K562 (cell line): ENCODE data around the gene PCNX2. TPM values are rescaled to one million over a fixed set of nuclear protein-coding genes. Genes with fewer than 3 reads are reported as not detected.

ENCODE experiments used
- ATAC-seq: fragments of 200-7000 bp; cut with Tn5 transposase; 3 replicates; pipeline ENCODE4 v1.9.1; 2020; ENCODE audit warnings: moderate library complexity
- BruUV-seq: library from RNA; stranded (reverse); fragments of 400-500 nt; replicated peaks from 2 replicates; lab custom pipeline; 2021; lab: Mats Ljungman, UMichigan
- CTCF ChIA-PET: fragments of 300-600 bp; formaldehyde crosslinking; extraction: SDS; loops from one replicate; lab custom pipeline; 2021; ENCODE audit warnings: low intra/inter-chr PET ratio; lab: Yijun Ruan, JAX
- POLR2A ChIA-PET: fragments of 300-600, 350-650 bp; sonication (Branson Sonifier 250); formaldehyde crosslinking; extraction: SDS; loops from one replicate; lab custom pipeline; 2021; ENCODE audit warnings: antibody characterized with exemption, inconsistent platforms; lab: Yijun Ruan, JAX
- DNase-seq, 4 experiments: peaks; one replicate each; pipeline versions ENCODE4 v3.0.0 to v3.0.0-alpha.2; 2011 to 2018; ENCODE audit warnings: low spot score in 3 of 4, mixed read lengths in 3 of 4; ENCODE audit errors: extremely low read depth in 1 of 4
- FAIRE-seq: peaks from 2 replicates; lab custom pipeline; 2011; peaks lifted over from hg19 to GRCh38; lab: Jason Lieb, UNC
- H2AFZ ChIP-seq: 2 replicates; pipeline ENCODE4 v1.6.0; 2011; ENCODE audit warnings: low read depth, low read length, control low read depth, inconsistent platforms
- H3K27ac ChIP-seq: fragments of 200-600 bp; 3 replicates; pipeline ENCODE4 v1.8.0; 2011; ENCODE audit warnings: low read depth, mild to moderate bottlenecking, control low read depth, inconsistent platforms, low read length, moderate library complexity, mixed read lengths; ENCODE audit errors: extremely low read depth
- H3K27me3 ChIP-seq, 2 experiments: fragments of 300-600 bp in 1 of 2; 2 replicates in 1 of 2; 3 replicates in 1 of 2; pipeline versions ENCODE4 v1.6.0 to v1.8.0; 2011; ENCODE audit warnings: inconsistent platforms in 2 of 2, low read length in 2 of 2, mild to moderate bottlenecking in 1 of 2, mixed read lengths in 1 of 2, moderate library complexity in 1 of 2; ENCODE audit not compliant: control insufficient read depth in 2 of 2, insufficient read depth in 2 of 2
- H3K36me3 ChIP-seq: fragments of 300-600 bp; 3 replicates; pipeline ENCODE4 v1.8.0; 2011; ENCODE audit warnings: mild to moderate bottlenecking, low read length, inconsistent platforms; ENCODE audit not compliant: control insufficient read depth, insufficient read depth
- H3K4me1 ChIP-seq, 2 experiments: fragments of 200-600 bp in 1 of 2; replicated peaks in 1 of 2; 2 replicates in 1 of 2; 3 replicates in 1 of 2; pipeline versions ENCODE4 v1.5.1 to v1.8.0; 2011; ENCODE audit warnings: inconsistent platforms in 2 of 2, low read length in 2 of 2, mild to moderate bottlenecking in 1 of 2, mixed read lengths in 1 of 2, moderate library complexity in 1 of 2; ENCODE audit not compliant: control insufficient read depth in 2 of 2, insufficient read depth in 2 of 2
- H3K4me2 ChIP-seq: 2 replicates; pipeline ENCODE4 v1.6.1; 2011; ENCODE audit warnings: low read length, control low read depth, inconsistent platforms, mixed read lengths; ENCODE audit not compliant: insufficient read depth
- H3K4me3 ChIP-seq: fragments of 200-600 bp; sonication (generic), shearing (Covaris generic); 2 replicates; pipeline ENCODE4 v1.5.1; 2016; ENCODE audit warnings: control low read depth, inconsistent platforms
- H3K79me2 ChIP-seq: fragments of 200-600 bp; 3 replicates; pipeline ENCODE4 v1.8.0; 2011; ENCODE audit warnings: low read length, inconsistent platforms; ENCODE audit not compliant: control insufficient read depth, insufficient read depth
- H3K9ac ChIP-seq, 2 experiments: 2 replicates each; pipeline versions ENCODE4 v1.6.0 to v1.6.1; 2011; ENCODE audit warnings: low read depth in 2 of 2, low read length in 2 of 2, control low read depth in 1 of 2, inconsistent platforms in 1 of 2, mild to moderate bottlenecking in 1 of 2, mixed read lengths in 1 of 2; ENCODE audit not compliant: insufficient read depth in 1 of 2
- H3K9me1 ChIP-seq: one replicate; pipeline ENCODE4 v1.6.0; 2011; ENCODE audit warnings: inconsistent platforms, mild to moderate bottlenecking, low read length, moderate library complexity; ENCODE audit not compliant: control insufficient read depth, insufficient read depth
- H3K9me3 ChIP-seq: replicated peaks from 2 replicates; pipeline ENCODE4 v1.5.1; 2011; ENCODE audit warnings: low read depth, low read length, inconsistent platforms; ENCODE audit not compliant: control insufficient read depth, insufficient read depth
- H4K20me1 ChIP-seq: replicated peaks from 2 replicates; pipeline ENCODE4 v1.6.1; 2011; ENCODE audit warnings: low read length, inconsistent platforms, mixed read lengths; ENCODE audit not compliant: control insufficient read depth, insufficient read depth
- POLR2A ChIP-seq: fragments of 450-650 bp; conservative IDR thresholded peaks from 2 replicates; pipeline ENCODE4 v1.6.1; 2016
- PRPF4 ChIP-seq: fragments of 200-400 bp; formaldehyde crosslinking; IDR thresholded peaks from one replicate; pipeline ENCODE4 v1.6.1; 2017; ENCODE audit warnings: low read length, low read depth, mild to moderate bottlenecking; ENCODE audit not compliant: insufficient read depth, poor library complexity, severe bottlenecking
- RBBP5 ChIP-seq: fragments of 200-600 bp; sonication (generic); IDR thresholded peaks from 2 replicates; pipeline ENCODE4 v1.6.1; 2012; ENCODE audit warnings: borderline replicate concordance, mild to moderate bottlenecking, low read length, control low read depth, inconsistent platforms; ENCODE audit not compliant: insufficient read depth, poor library complexity, severe bottlenecking
- RBM17 ChIP-seq: fragments of 200-400 bp; formaldehyde crosslinking; IDR thresholded peaks from 2 replicates; pipeline ENCODE4 v1.6.1; 2017; ENCODE audit warnings: low read depth, mild to moderate bottlenecking, low read length, borderline replicate concordance
- TEAD1 ChIP-seq, 2 experiments: fragments of 450-650 bp in 1 of 2; sonication (generic) in 1 of 2; formaldehyde crosslinking; IDR thresholded peaks; 2 replicates each; pipeline versions ENCODE4 v1.4.0 to v1.8.0; 2020 to 2022; ENCODE audit warnings: mild to moderate bottlenecking in 2 of 2, missing genetic modification reagents in 1 of 2
- ZBTB43 ChIP-seq: sonication (generic); formaldehyde crosslinking; IDR thresholded peaks from 2 replicates; pipeline ENCODE4 v1.8.0; 2023; ENCODE audit warnings: mild to moderate bottlenecking, missing genetic modification reagents
- ZNF165 ChIP-seq: fragments of 250-450 bp; sonication (Bioruptor Pico); IDR thresholded peaks from 2 replicates; pipeline ENCODE4 v1.4.0; 2020; ENCODE audit warnings: borderline replicate concordance
- in situ Hi-C: fragments of 300-500 bp; cut with MboI; formaldehyde crosslinking; loops from 4 replicates; pipeline ENCODE4 v1.15.0; 2018; ENCODE audit warnings: inconsistent platforms, mixed read lengths
- intact Hi-C: fragments of 100-400 bp; cut with micrococcal nuclease; formaldehyde crosslinking; loops from 2 replicates; pipeline ENCODE4 v1.14.2; 2022
- polyA plus RNA-seq, 8 experiments: library from polyadenylated mRNA; depleted of rRNA in 4 of 8; stranded (reverse) in 5 of 8; unstranded in 3 of 8; fragments of >200 nt; fragmentation: Nextera tagmentation in 2 of 8; fragmentation: Illumina TruSeq in 1 of 8; extraction: Ambion mirVana in 2 of 8; extraction: Trizol in 1 of 8; gene quantifications; 2 replicates each; pipeline versions ENCODE4 v1.2.1 to v1.2.3, GENCODE V29; 2011 to 2014; ENCODE audit warnings: inconsistent platforms in 1 of 8, missing spikeins in 1 of 8
- total RNA-seq, 7 experiments: library from RNA; depleted of rRNA in 6 of 7; stranded (reverse); fragments of >200 nt in 6 of 7; fragmentation: Illumina TruSeq in 2 of 7; extraction: Trizol in 2 of 7; gene quantifications; 2 replicates each; pipeline versions ENCODE4 v1.2.1 to v1.2.3, GENCODE V29; 2011 to 2021; ENCODE audit warnings: low replicate concordance in 1 of 7

PCNX2 gene
- total and polyA plus RNA-seq, 9 of the 15 experiments (the other 6 are each of a cell fraction or from before 2014, with no cell fraction given), result 0.07 to 0.33 TPM; not detected in 7

GRCh38 chr1:233064988-233065387 lies 230.5 kb downstream of the PCNX2 start (continued):
- TF ChIP-seq ZBTB43 (no peak), ZNF165 (no peak)

GRCh38 chr1:233063462-233063861 lies 232.1 kb downstream of the PCNX2 start:
- FAIRE-seq (no peak), DNase-seq (no peak), ATAC-seq (no peak)
- no peaks in the 10 kb centered on the region; a peak in 1 of 5 replicates for H3K4me1 ChIP-seq
- intact Hi-C loops, result no loop called here
- H2AFZ ChIP-seq, result no peak overlapping the region
- no peak overlapping the region for H3K4me2 ChIP-seq
- no peaks in the 10 kb centered on the region for H3K36me3 ChIP-seq
- no TSS peak for BruUV-seq
- H3K9me1 ChIP-seq, result no peaks in the 10 kb centered on the region
- H3K79me2 ChIP-seq, result no peaks in the 10 kb centered on the region
- H4K20me1 ChIP-seq, result no peaks in the 10 kb centered on the region
- no peaks in the 10 kb centered on the region; a peak in 1 of 5 replicates for H3K27me3 ChIP-seq
- no peak overlapping the region for H3K4me3 ChIP-seq
- H3K9me3 ChIP-seq, result no peaks in the 10 kb centered on the region
- CTCF ChIA-PET, result no interaction called here
- TF ChIP-seq PRPF4 (no peak), RBBP5 (no peak), RBM17 (no peak), TEAD1 (CRISPR knock-in tag; IDR thresholded peaks at IDR 0.05) (no peak), POLR2A (no peak)
- TF ChIP-seq, all 486 proteins: peak for 0
- no peak overlapping the region for H3K27ac ChIP-seq
- no peak overlapping the region for H3K9ac ChIP-seq
- POLR2A ChIA-PET, result interaction anchor here (0.6 kb wide), 1 partner anchor 363 kb away, joined by 3 read pairs; no protein-coding TSS in a partner anchor
- in situ Hi-C loops, result no loop called here
